ENCODE measurements around the gene P2RX7.
A peak's percentile ranks its signal among the peaks of the same experiment; 100 is the strongest.
"Not testable (repeated sequence)": the region's sequence is repeated elsewhere in the genome, so short reads cannot be mapped to it uniquely, and the experiment has no call there.

The P2RX7 gene

DNA sequence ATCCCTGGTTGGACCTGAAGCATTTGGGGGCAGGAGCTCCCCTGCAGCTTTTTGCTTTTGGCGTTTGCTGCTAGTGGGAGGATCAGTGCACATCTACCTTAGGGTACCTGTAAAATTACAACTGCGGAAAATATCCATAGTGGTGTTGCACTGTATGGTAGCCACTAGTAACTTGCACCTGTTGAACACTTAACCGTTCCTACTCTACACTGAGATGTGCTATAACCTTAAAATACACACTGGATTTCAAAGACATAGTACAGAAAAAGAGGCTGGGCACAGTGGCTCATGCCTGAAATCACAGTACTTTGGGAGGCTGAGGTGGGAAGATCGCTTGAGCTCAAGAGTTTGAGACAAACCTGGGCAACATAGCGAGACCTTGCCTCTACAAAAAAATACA lies 80.2 kb downstream of the P2RX7 start:
- DNase-seq = no peak

DNA sequence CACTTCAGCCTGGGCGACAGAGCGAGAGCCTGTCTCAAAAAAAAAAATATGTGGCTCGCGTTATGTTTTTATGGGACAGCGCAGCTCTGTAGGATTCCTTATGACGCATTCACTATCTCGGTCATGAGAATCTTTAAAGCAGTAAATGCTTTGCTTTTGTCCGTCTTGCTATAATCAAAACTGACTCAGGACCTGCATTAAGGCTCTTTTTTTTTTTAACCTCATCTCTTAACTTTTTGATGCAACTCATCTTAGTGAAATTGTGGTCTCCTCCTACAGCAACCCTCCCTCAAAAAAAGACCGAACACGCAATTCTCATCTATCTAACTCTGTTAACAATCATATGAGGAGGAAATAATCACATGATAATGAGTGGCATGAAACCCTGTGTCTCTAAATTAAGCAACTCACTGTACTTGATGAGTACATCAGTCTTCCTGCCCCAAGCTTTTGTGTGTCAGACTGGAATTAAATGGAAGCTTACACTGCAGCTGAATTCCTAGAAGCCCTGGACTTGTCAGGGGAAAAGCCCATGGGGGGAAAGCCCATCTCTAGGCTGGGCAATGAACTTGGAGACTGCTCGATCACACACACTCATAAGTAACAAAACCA lies 81.6 kb downstream of the P2RX7 start:
- no peak for DNase-seq

DNA sequence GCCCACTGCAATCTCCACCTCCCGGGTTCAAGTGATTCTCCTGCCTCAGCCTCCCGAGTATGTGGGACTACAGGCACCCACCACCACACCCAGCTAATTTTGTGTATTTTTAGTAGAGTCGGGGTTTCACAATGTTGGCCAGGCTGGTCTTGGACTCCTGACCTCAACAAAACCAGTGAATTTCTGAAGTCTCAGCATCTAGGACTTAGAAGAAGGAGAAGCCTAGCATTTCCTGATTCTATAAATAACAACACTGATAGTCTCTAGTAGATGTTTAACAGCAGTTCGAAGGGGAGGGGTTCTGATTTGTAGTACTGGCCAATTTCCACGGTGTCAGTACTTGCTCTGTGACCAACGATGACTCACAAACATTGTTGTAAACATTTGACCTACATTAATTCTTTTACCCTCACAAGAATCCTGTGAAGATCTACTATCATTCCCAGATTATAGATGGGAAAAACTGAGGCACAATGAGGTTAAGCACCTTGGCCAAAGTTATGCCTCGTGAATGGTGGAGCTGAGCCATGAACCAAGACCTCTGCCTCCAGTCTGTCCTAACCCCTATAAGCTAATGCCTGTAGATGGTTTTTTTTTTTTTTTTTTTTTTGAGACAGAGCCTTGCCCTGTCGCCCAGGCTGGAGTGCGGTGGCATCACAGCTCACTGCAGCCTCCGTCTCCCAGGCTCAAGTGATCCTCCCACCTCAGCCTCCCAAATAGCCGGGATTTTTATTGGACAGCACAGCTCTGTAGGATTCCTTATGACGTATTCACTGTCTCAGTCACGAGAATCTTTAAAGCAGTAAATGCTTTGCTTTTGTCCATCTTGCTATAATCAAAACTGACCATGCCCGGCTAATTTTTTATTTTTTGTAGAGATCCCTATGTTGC lies 82.4 kb downstream of the P2RX7 start:
- DNase-seq = no peak

DNA sequence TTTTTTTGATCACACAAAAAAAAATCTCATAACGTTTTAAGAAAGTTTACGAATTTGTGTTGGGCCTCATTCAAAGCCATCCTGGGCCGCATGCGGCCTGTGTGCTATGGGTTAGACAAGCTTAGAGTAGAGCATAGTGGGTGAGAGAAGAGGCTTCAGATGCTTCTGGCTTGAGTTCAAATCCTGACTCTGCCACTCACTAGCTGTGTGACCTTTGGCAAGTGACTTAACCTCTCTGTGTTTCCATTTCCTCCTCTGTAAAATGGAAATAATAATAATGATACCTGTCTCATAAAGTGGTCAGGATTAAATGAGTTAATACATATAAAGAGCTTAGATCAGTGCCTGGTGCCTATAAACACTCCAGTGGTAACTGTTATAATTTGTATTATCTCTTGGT lies 83.4 kb downstream of the P2RX7 start:
- no peak for DNase-seq

DNA sequence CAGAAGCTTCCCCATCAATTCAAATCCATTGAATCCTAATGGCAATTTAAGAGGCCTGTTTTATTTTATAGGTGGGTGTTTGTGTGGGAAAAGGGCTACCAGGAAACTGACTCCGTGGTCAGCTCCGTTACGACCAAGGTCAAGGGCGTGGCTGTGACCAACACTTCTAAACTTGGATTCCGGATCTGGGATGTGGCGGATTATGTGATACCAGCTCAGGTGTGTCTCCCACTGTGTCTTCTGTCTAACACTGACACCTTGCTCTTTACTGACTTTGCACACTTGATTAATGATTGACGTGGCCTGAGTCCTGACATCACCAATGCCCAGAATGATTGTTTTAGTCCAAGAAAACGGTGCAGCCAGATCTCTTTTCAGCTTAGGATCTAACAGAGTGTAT lies 84.4 kb downstream of the P2RX7 start:
- DNase-seq = no peak

DNA sequence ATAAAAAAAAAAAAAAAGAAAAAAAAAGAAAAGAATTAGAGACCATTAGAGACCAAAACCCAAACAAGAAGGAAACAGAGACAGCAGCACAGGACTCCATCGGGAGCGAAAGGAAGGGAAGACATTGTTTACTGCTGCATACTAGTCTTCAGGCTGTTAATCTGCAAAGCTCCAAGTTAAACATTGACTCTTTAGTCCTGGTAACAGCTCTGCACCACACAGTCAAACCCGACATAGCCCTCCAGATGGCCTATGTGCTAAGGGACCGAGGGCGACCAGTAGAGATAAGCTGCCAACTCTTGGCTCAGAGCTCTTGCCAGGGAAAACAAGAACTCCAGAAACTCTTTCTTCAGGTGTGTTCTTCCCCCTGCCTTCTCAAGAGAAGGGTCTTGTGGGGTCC lies 85.1 kb downstream of the P2RX7 start:
- DNase-seq = no peak

DNA sequence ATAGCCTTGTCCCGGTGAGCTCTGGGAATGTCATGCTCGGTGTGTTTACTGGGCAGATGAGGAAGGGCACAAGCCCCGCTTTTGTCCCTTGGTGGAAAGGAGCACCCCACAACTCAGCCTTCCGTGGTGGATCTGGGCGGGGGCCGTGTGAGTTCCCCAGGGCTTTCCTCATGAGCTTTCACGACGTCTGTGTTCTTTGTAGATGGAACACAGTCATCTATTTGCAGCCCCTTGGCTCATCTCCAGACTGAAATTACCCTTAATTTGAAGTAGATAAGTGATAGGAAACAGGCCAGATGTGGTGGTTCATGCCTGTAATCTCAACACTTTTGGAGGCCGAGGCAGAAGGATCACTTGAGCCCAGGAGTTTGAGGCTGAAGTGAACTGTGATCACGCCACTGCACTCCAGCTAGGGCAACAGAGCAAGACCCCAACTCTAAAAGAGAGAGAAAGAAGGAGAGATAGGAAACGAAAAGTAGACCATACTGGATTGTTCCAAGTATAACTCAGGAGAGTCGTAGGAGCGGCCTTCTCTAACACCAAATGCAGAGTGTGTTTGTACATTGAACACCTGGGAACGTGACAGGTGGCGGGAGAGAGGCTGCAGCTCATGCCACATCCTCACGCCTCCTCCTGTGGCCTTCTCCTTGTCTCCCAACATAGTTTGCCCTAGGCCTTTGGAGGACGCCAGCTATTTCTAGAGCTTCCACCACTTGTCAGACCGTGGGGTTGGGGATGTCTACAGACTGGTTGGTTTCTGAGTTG lies 86.1 kb downstream of the P2RX7 start:
- no peak for DNase-seq

DNA sequence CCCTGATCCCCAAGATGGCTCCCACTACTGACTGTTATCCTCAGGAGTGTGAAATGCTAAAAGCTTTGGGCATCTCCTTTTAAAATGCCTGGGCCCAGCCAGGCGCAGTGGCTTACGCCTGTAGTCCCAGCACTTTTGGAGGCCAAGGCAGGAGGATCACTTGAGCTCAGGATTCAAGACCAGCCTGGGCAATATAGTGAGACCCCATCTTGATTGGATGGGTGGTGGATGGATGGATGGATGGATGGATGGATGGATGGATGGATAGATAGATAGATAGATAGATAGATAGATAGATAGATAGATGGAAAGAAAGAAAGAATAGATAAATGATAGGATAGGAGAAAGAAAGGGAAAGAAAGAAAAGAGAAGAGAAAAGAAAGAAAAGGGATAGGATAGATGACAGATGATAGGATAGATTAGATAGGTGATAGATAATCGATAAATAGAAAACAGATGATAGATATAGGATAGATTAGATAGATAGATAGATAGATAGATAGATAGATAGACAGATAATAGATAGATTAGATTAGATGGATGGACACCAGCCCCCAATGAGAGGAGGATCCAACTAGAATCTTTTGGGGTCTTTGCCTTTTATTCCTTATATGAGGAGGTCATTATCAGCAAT lies 86.8 kb downstream of the P2RX7 start:
- no peak for DNase-seq

DNA sequence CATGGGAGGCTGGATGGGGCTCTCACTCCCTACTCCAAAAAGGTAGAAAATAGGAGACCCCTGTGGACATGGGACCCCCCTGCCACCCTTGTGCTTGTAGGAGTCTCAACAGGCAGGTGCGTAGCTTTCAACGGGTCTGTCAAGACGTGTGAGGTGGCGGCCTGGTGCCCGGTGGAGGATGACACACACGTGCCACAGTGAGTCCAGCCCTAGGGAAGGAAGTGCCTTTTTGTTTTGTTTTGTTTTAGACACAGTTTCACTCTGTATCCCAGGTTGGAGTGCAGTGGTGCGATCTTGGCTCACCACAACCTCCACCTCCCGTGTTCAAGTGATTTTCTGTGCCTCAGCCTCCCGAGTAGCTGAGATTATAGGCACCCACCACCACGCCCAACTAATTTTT lies 90.2 kb downstream of the P2RX7 start:
- DNase-seq = no peak

DNA sequence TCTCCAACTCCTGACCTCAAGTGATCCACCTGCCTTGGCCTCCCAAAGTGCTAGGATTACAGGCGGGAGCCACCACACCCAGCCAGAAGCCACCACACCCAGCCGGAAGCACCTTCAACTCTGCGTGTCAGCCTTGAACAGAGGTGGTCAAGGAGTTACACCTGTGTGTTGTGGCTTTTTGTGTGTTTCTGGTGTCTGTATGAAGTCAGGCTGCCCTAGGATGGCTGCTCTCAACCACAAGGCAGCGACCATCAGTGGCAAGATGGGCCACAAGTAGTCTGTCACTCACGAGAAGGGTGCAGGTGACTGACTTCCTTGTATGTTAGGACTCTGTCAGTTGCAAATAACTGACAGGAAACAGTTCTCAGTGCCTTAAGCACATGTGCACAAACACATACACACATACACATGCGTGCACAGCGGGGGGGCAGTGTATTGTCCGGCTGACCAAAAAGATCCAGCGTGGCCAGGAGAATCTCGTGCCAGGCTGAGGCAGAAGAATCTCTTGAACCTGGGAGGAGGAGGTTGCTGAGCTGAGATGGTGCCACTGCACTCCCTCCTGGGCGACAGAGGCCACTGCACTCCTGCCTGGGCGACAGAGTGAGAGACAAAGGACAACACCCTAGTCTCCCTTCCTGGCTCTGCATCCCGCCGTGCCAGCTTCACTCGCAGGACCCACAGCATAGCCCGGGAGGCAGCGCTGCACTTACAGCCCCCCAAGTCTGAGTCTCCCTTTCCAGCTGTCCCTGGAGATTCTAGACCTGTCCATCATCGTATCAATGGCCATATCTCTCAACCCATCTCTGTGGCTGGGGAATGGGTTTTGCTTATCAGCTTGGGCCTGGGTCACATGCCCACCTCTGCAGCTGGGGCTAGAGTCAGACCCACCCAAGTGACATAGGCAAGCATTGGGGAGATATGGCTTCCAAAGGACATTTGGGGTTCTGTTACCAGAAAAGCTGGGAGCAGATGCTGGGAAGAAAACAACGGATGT lies 90.9 kb downstream of the P2RX7 start:
- DNase-seq = no peak

DNA sequence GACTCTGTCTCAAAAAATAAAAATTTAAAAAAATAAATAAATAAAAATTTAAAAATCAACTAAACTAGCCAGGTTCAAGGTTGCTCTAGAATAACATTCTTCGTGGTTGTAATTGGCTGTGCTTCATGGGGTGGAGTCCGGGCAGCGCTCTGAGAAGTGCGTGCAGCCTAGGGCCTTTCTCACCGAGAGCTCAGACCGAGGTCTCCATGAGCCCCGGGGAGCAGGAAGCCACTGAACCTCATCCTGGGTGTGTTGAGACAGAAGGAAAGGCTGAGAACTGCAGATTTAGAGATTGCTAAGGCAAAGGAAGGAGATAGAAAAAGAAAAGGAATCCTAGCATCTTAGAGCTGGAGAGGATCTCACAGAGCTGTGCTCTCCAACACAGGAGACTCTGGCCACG lies 91.9 kb downstream of the P2RX7 start:
- DNase-seq = no peak

DNA sequence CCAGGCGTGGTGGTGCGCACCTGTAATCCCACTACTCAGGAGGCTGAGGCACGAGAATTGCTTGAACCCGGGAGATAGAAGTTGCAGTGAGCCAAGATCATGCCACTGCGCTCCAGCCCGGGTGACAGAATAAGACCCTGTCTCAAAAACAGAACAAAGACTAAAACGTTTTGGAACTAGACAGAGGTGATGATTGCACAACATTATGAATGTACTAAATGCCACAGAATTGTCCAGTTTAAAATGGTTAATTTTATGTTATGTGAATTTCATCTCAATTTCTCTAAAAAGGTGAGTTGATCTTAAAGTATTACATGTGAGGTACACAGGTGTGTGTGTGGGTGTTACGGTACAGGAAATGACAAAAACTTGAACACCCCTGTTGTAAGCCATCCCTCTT lies 93.7 kb downstream of the P2RX7 start:
- DNase-seq = no peak

DNA sequence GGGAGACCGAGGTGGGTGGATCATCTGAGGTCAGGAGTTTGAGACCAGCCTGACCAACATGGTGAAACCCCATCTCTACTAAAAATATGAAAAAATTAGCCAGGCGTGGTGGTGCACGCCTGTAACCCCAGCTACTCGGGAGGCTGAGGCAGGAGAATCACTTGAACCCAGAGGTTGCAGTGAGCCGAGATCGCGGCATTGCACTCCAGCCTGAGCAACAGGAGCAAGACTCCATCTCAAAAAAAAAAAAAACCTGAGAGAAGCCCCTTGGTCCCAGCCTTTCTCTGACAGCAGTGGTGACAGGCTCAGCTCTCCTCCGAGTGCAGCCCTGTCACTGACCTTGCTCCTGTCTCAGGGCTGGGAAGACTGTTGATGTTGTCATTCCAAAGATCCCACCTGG lies 94.2 kb downstream of the P2RX7 start:
- DNase-seq = not testable (repeated sequence)

DNA sequence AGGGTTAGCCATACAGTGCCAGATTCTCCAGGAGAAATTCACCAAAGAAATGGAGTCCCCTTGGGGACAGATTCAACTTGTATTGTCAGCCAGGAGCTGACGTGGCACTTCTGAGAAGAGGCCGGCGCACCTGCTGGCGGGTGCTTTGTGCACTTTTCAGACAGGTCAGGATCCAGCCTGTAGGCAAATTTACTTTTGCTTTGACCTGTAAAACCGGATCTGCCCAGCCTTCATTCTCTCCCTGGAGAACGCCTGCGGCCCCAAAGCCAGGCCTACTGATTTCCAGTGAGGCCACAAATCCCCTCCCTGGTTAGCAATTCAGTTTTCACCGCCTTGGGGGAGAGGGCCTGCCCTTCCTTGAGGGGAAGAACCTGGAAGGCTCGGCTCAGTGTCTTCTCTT lies 94.6 kb downstream of the P2RX7 start:
- DNase-seq = peak; percentile 83

DNA sequence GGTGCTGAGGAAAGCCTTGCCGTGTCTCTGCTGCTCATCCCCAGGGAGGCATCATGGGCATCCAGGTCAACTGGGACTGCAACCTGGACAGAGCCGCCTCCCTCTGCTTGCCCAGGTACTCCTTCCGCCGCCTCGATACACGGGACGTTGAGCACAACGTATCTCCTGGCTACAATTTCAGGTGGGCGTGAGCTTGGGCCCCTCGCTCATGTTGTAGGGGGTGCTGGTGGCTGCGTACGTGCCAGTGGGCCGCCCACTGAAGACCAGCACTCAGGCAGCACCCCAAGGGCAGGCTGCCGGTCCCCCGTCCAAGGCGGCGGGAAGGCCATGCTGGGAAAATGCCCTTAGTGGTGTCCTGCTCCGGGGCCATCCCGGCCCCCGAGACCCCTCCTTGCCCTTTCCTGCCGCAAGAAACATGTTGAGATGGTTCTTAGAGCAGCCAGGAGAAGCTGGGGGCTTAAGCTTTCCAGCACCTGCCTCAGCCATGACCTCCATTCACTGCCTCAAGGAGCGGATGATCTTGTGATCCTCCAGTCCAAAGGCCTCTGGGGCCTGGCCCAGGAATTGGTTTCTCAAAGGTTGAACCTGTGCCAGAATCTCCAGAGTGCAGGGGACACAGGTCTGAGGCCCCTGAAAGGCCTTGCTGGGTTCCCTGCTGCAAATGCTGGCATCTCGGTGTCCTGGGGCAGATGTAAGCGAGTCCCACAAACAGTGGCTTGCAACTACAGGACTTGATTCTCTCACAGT lies 96.4 kb downstream of the P2RX7 start:
- DNase-seq = no peak

DNA sequence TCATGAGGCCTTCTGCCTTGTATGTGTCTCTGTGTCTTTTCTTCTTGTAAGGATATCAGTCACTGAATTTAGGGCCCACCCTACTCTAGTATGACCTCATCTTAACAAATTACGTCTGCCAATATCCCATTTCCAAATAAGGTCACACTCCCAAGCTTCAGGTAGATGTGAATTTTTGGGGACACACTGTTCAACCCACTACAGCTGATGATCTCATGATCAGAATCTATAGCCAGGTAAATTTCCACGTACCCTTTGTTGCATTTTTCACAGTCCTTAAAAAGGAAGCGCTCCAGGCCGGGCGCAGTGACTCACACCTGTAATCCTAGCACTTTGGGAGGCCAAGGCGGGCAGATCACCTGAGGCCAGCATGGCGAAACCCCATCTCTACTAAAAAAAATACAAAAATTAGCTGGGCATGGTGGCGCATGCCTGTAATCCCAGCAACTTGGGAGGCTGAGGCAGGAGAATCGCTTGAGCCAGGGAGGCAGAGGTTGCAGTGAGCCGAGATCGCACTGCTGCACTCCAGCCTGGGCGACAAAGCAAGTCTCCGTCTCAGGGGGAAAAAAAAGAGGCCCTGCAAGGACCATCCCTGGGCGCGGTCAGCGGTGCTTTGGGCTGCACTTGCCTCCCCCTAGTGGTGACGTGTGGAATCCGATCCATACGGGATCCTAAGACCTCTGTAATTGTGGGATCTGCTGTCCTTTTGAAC lies 97.3 kb downstream of the P2RX7 start:
- DNase-seq = peak; percentile 49

DNA sequence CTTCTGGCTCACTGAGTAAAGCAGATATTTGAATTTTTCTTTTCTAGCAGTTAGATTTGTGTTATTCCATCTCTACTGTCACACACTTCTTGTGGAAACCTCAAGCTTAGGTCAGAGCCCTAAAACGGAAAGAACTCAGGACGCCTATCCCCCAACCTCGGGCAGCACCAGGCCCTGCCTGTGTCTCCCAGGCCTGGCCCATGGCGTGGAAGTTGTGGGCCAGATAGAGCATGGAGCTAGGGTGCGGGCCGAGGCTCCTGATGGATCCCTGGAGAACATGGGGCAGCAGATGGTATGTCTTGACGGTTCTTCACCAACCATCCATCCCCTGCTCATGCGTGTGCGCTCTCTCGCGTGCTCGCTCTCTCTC lies 97.8 kb downstream of the P2RX7 start:
- no peak for DNase-seq

DNA sequence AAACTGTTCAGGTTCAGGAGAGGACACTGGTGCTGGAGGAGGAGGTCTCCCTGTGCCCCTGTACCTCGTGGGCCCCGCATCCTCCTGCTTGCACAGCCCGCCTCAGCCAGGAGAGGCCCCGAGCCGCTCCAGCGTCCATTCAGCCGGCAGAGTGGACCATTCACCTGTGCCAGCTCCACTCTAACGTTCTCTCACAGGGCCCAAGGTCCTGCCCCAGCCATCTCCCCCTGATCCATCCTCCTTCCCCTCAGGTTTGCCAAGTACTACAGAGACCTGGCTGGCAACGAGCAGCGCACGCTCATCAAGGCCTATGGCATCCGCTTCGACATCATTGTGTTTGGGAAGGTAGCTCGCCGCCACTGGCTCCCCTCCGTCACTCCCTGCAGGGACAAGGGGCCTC lies 99.5 kb downstream of the P2RX7 start:
- no peak for DNase-seq

DNA sequence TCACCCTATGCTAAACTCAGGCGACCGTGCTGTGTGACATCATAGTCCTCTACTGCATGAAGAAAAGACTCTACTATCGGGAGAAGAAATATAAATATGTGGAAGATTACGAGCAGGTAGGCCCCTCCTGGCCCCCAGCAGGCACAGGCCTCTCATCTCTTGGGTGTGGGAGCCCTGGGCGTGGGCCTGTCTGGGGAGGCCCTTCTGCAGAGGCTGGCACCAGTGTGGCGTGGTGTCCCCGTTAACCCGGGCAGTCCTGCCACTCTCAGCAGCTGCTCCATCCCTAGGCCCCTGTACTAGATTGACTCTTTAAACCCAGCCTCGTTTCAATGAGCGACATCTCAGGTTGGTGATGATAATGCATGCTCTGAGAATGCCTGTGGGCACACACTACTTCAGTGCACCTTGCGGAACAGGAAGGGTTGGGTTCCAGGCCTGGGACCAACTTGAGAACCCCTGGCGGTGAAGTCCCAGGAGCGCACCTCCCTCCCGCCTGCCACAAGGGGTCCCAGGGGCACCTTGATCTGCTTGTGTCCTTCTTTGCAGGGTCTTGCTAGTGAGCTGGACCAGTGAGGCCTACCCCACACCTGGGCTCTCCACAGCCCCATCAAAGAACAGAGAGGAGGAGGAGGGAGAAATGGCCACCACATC lies 100.4 kb downstream of the P2RX7 start:
- no peak for DNase-seq

DNA sequence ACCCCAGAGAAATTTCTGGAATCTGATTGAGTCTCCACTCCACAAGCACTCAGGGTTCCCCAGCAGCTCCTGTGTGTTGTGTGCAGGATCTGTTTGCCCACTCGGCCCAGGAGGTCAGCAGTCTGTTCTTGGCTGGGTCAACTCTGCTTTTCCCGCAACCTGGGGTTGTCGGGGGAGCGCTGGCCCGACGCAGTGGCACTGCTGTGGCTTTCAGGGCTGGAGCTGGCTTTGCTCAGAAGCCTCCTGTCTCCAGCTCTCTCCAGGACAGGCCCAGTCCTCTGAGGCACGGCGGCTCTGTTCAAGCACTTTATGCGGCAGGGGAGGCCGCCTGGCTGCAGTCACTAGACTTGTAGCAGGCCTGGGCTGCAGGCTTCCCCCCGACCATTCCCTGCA lies 100.9 kb downstream of the P2RX7 start:
- DNase-seq = no peak

Data from NCI-H526 treated with DMSO at 0.1 percent for 48 hours (cell line).